NCI-H2171 treated with DMSO at 0.1 percent for 48 hours (cell line): Measurements from ENCODE around the gene PRRG2.

ENCODE experiments used
- DNase-seq: peaks from one replicate; lab custom pipeline; 2025; lab: John Stamatoyannopoulos, UW

Gene PRRG2

GRCh38 chr19:49640113-49640898, 59.2 kb downstream of the PRRG2 start, which contains the start of gene RRAS:
Gene RRAS (minus strand): TSS chr19:49640143. CDS start chr19:49640098, 45 bp downstream.
- peak; percentile 100 for DNase-seq
